Kidney epithelial cell (primary cell): ENCODE results near the gene DIAPH3. TPM values are rescaled to one million over a fixed set of nuclear protein-coding genes. Genes with fewer than 3 reads are reported as not detected.

ENCODE experiments used
- DNase-seq: peaks from one replicate; pipeline ENCODE4 v3.0.0-alpha.2; 2010; ENCODE audit warnings: low read depth
- H3K27me3 ChIP-seq: 2 replicates; pipeline ENCODE4 v1.6.0; 2011; ENCODE audit warnings: low read length; ENCODE audit not compliant: control insufficient read depth, insufficient read depth
- H3K36me3 ChIP-seq: 2 replicates; pipeline ENCODE4 v1.5.1; 2011; ENCODE audit warnings: low read length; ENCODE audit not compliant: control insufficient read depth, insufficient read depth
- H3K4me3 ChIP-seq: 2 replicates; pipeline ENCODE4 v1.5.1; 2011; ENCODE audit warnings: low read depth, mild to moderate bottlenecking, control low read depth, low read length
- CTCF ChIP-seq: IDR thresholded peaks from 2 replicates; pipeline ENCODE4 v1.5.1; 2011; ENCODE audit warnings: mild to moderate bottlenecking, moderate library complexity, low read length, control low read depth, inconsistent platforms; ENCODE audit not compliant: insufficient read depth, poor library complexity, severe bottlenecking
- total RNA-seq: library from RNA; depleted of rRNA; stranded (reverse); fragments of >200 nt; gene quantifications from 2 replicates; pipeline ENCODE4 v1.2.3, GENCODE V29; 2015

Gene DIAPH3
- total RNA-seq, 1 donor from 2014 or later: 7.5 TPM

- no peak for DNase-seq
- no peak for TF ChIP-seq CTCF
- Histone ChIP-seq H3K36me3 (no peaks in the 10 kb centered on the region), H3K4me3 (no peak overlapping the region), H3K27me3 (no peaks in the 10 kb centered on the region)
Measured at GRCh38 chr13:59665184-59665583, 498.5 kb downstream of the DIAPH3 start.

- DNase-seq: no peak
- H3K4me3 ChIP-seq: no peak overlapping the region
- no peaks in the 10 kb centered on the region for H3K27me3 ChIP-seq
- TF ChIP-seq CTCF: no peak
- no peaks in the 10 kb centered on the region for H3K36me3 ChIP-seq
Measured at GRCh38 chr13:59664586-59664985, 499.1 kb downstream of the DIAPH3 start.

- no peak overlapping the region for H3K4me3 ChIP-seq
- TF ChIP-seq CTCF: no peak
- H3K36me3 ChIP-seq: no peaks in the 10 kb centered on the region
- DNase-seq: no peak
- H3K27me3 ChIP-seq: no peaks in the 10 kb centered on the region
Measured at GRCh38 chr13:59663707-59664106, 500.0 kb downstream of the DIAPH3 start.

- TF ChIP-seq CTCF: no peak
- no peak overlapping the region for H3K4me3 ChIP-seq
- no peaks in the 10 kb centered on the region for H3K36me3 ChIP-seq
- no peak for DNase-seq
- H3K27me3 ChIP-seq: no peaks in the 10 kb centered on the region
Measured at GRCh38 chr13:59660582-59660981, 503.1 kb downstream of the DIAPH3 start.

GRCh38 chr13:59659981-59660380 lies 503.7 kb downstream of the DIAPH3 start:
- H3K4me3 ChIP-seq: no peak overlapping the region
- no peaks in the 10 kb centered on the region for H3K27me3 ChIP-seq
- no peak for TF ChIP-seq CTCF
- no peaks in the 10 kb centered on the region for H3K36me3 ChIP-seq
- no peak for DNase-seq

GRCh38 chr13:59658738-59659330 lies 504.9 kb downstream of the DIAPH3 start:
- Histone ChIP-seq H3K27me3 (no peaks in the 10 kb centered on the region), H3K4me3 (no peak overlapping the region), H3K36me3 (no peaks in the 10 kb centered on the region)
- TF ChIP-seq CTCF: no peak
- no peak for DNase-seq
